PC-9 (cell line): ENCODE results near the gene TRIM27. TPM values are rescaled to one million over a fixed set of nuclear protein-coding genes. Genes with fewer than 3 reads are reported as not detected.
"Not testable (repeated sequence)": the region's sequence is repeated elsewhere in the genome, so short reads cannot be mapped to it uniquely, and the experiment has no call there.

Source experiments
- BruUV-seq: library from RNA; stranded (reverse); fragments of 400-500 nt; replicated peaks from 2 replicates; lab custom pipeline; 2021; lab: Mats Ljungman, UMichigan
- CTCF ChIA-PET: fragments of 300-600 bp; sonication (Branson Sonifier 250); formaldehyde crosslinking; loops from one replicate; lab custom pipeline; 2022; ENCODE audit warnings: antibody characterized with exemption; lab: Charles Lee
- POLR2A ChIA-PET: fragments of 300-600 bp; sonication (Branson Sonifier 250); formaldehyde crosslinking; loops from one replicate; lab custom pipeline; 2022; ENCODE audit warnings: antibody characterized with exemption; ENCODE audit not compliant: unreplicated experiment; lab: Charles Lee
- DNase-seq, 2 experiments: peaks; one replicate each; pipeline versions ENCODE4 v3.0.0 to v3.0.0-alpha.2; 2015 to 2022; ENCODE audit warnings: mixed read lengths in 1 of 2
- H2AFZ ChIP-seq: fragments of 200-600 bp; sonication (generic); 2 replicates; pipeline ENCODE4 v1.8.1; 2017; ENCODE audit warnings: antibody characterized with exemption
- H3F3A ChIP-seq: fragments of 200-600 bp; sonication (generic); 2 replicates; pipeline ENCODE4 v1.8.1; 2017; ENCODE audit warnings: antibody characterized with exemption, mild to moderate bottlenecking, low read depth; ENCODE audit not compliant: insufficient read depth
- H3K27ac ChIP-seq: fragments of 200-600 bp; sonication (generic); 2 replicates; pipeline ENCODE4 v1.6.1; 2016; ENCODE audit warnings: mixed run types
- H3K27me3 ChIP-seq: fragments of 200-600 bp; sonication (generic); 2 replicates; pipeline ENCODE4 v1.6.1; 2016; ENCODE audit warnings: low read depth, mixed run types; ENCODE audit not compliant: insufficient read depth
- H3K36me3 ChIP-seq: fragments of 200-600 bp; sonication (generic); 2 replicates; pipeline ENCODE4 v1.6.1; 2016; ENCODE audit warnings: low read depth, mixed run types
- H3K4me1 ChIP-seq: fragments of 200-600 bp; sonication (generic); replicated peaks from 2 replicates; pipeline ENCODE4 v1.6.1; 2016; ENCODE audit warnings: mixed run types; ENCODE audit not compliant: insufficient read depth
- H3K4me2 ChIP-seq: fragments of 200-600 bp; sonication (generic); 2 replicates; pipeline ENCODE4 v1.6.1; 2017; ENCODE audit warnings: mixed run types
- H3K4me3 ChIP-seq: fragments of 200-600 bp; sonication (generic); 2 replicates; pipeline ENCODE4 v1.6.1; 2016; ENCODE audit warnings: mixed run types
- H3K79me2 ChIP-seq: fragments of 200-600 bp; sonication (generic); 2 replicates; pipeline ENCODE4 v1.6.1; 2017; ENCODE audit warnings: low read depth, mixed run types
- H3K9me2 ChIP-seq: fragments of 200-600 bp; sonication (generic); 2 replicates; pipeline ENCODE4 v1.8.1; 2017; ENCODE audit warnings: mild to moderate bottlenecking; ENCODE audit not compliant: insufficient read depth
- H3K9me3 ChIP-seq: fragments of 200-600 bp; sonication (generic); 2 replicates; pipeline ENCODE4 v1.8.1; 2016; ENCODE audit warnings: low read depth; ENCODE audit not compliant: insufficient read depth
- H4K20me1 ChIP-seq: fragments of 200-600 bp; sonication (generic); 2 replicates; pipeline ENCODE4 v1.8.1; 2017; ENCODE audit not compliant: insufficient read depth
- CTCF ChIP-seq: fragments of 200-600 bp; sonication (generic); conservative IDR thresholded peaks from 2 replicates; pipeline ENCODE4 v1.6.1; 2017; ENCODE audit warnings: mixed run types, antibody characterized with exemption, mild to moderate bottlenecking, moderate library complexity
- EZH2 ChIP-seq: fragments of 200-600 bp; sonication (generic); IDR thresholded peaks from 2 replicates; pipeline ENCODE4 v1.8.0; 2017; ENCODE audit warnings: antibody characterized with exemption, low read depth
- intact Hi-C: fragments of 100-400 bp; cut with micrococcal nuclease; formaldehyde crosslinking; loops from one replicate; pipeline ENCODE4 v1.10.0; 2022; ENCODE audit not compliant: unreplicated experiment
- total RNA-seq: library from RNA; stranded (reverse); gene quantifications from 2 replicates; pipeline ENCODE4 v1.2.3, GENCODE V29; 2021

The TRIM27 gene
- total RNA-seq, 1 experiment from 2014 or later = 86.2 TPM

GRCh38 chr6:28956331-28956730 lies 32.5 kb upstream of the TRIM27 start:
- no peak for TF ChIP-seq EZH2
- no peak for TF ChIP-seq CTCF
- no peaks in the 10 kb centered on the region for H3K79me2 ChIP-seq
- H3K4me3 ChIP-seq = no peak overlapping the region
- no peak for DNase-seq
- no peaks in the 10 kb centered on the region for H3K36me3 ChIP-seq
- ChIA-PET CTCF (no interaction called here), POLR2A (no interaction called here)
- H3K9me2 ChIP-seq = no peaks in the 10 kb centered on the region
- intact Hi-C loops = no loop called here
- BruUV-seq = no TSS peak
- H3K4me2 ChIP-seq = no peak overlapping the region
- H3K9me3 ChIP-seq = no peaks in the 10 kb centered on the region
- no peaks in the 10 kb centered on the region for H3K27me3 ChIP-seq
- H3K27ac ChIP-seq = no peak overlapping the region
- peaks cover 32% of the 10 kb centered on the region; the same call in 1 of the 2 replicates for H3F3A ChIP-seq
- no peak overlapping the region for H2AFZ ChIP-seq
- no peaks in the 10 kb centered on the region for H4K20me1 ChIP-seq
- peaks cover 33% of the 10 kb centered on the region for H3K4me1 ChIP-seq

GRCh38 chr6:28953585-28954258 lies 29.9 kb upstream of the TRIM27 start:
- peak overlapping the region; percentile 95 for H2AFZ ChIP-seq
- peak in 1 of 2 experiments; percentile 37 for DNase-seq
- no TSS peak for BruUV-seq

GRCh38 chr6:28953039-28953584 lies 29.3 kb upstream of the TRIM27 start:
- peak overlapping the region; percentile 41 for H3K27ac ChIP-seq

More at GRCh38 chr6:28953585-28954258, 29.9 kb upstream of the TRIM27 start:
- Histone ChIP-seq H3K9me3 (no peaks in the 10 kb centered on the region), H4K20me1 (no peaks in the 10 kb centered on the region), H3K4me3 (peak overlapping the region; percentile 66), H3K27me3 (no peaks in the 10 kb centered on the region), H3K9me2 (no peaks in the 10 kb centered on the region), H3K4me2 (peak overlapping the region; percentile 90), H3K27ac (peak overlapping the region; percentile 41), H3F3A (peaks cover 39% of the 10 kb centered on the region), H3K4me1 (peaks cover 28% of the 10 kb centered on the region), H3K36me3 (no peaks in the 10 kb centered on the region), H3K79me2 (no peaks in the 10 kb centered on the region)
- ChIA-PET CTCF (interaction anchor here (0.6 kb wide), 2 partner anchors 20 to 1343 kb away, joined by 3 to 6 read pairs; no protein-coding TSS in a partner anchor), POLR2A (interaction anchor here (0.6 kb wide), 1 partner anchor 465 kb away, joined by 18 read pairs; no protein-coding TSS in a partner anchor)
- intact Hi-C loops = loop anchor here (1.0 kb wide), 1 partner anchor 29 kb away; no protein-coding TSS in a partner anchor
- TF ChIP-seq EZH2 (no peak), CTCF (no peak)

GRCh38 chr6:28949656-28950195 lies 25.9 kb upstream of the TRIM27 start:
- H4K20me1 ChIP-seq, CTCF ChIA-PET, H3K27me3 ChIP-seq, DNase-seq, H3K36me3 ChIP-seq, H3K9me2 ChIP-seq, BruUV-seq, H3K4me2 ChIP-seq, H3K4me3 ChIP-seq, POLR2A ChIA-PET, H3K9me3 ChIP-seq, intact Hi-C loops, H3K79me2 ChIP-seq, H2AFZ ChIP-seq, H3K27ac ChIP-seq: not testable (repeated sequence)
- Histone ChIP-seq H3F3A (peaks cover 63% of the 10 kb centered on the region), H3K4me1 (peaks cover 45% of the 10 kb centered on the region)

More at GRCh38 chr6:28953039-28953584, 29.3 kb upstream of the TRIM27 start:
- ChIA-PET CTCF (interaction anchor here (0.6 kb wide), 1 partner anchor 19 kb away, joined by 3 read pairs; no protein-coding TSS in a partner anchor), POLR2A (interaction anchor here (0.6 kb wide), 1 partner anchor 464 kb away, joined by 18 read pairs; no protein-coding TSS in a partner anchor)
- Histone ChIP-seq H3K9me3 (no peaks in the 10 kb centered on the region), H3K36me3 (no peaks in the 10 kb centered on the region), H3K4me1 (peaks cover 34% of the 10 kb centered on the region), H3K79me2 (no peaks in the 10 kb centered on the region), H2AFZ (peak overlapping the region; percentile 95), H3K4me3 (peak overlapping the region; percentile 66), H3F3A (peaks cover 46% of the 10 kb centered on the region), H4K20me1 (no peaks in the 10 kb centered on the region), H3K9me2 (no peaks in the 10 kb centered on the region), H3K4me2 (peak overlapping the region; percentile 90), H3K27me3 (no peaks in the 10 kb centered on the region)
- no TSS peak for BruUV-seq
- TF ChIP-seq CTCF = no peak
- TF ChIP-seq EZH2 = no peak
- intact Hi-C loops = loop anchor here (1.0 kb wide), 1 partner anchor 29 kb away; no protein-coding TSS in a partner anchor
- peak; percentile 61 to 67 for DNase-seq
